Erythroblast (primary cell): ENCODE measurements around the gene FHIP1B.
A peak's percentile ranks its signal among the peaks of the same experiment; 100 is the strongest.

Experiments used
- GATA1 ChIP-seq: IDR thresholded peaks from 2 replicates; pipeline ENCODE4 v1.6.1; 2011; ENCODE audit warnings: low read depth, mild to moderate bottlenecking, control low read depth, low read length, moderate library complexity
- POLR2A ChIP-seq: IDR thresholded peaks from 2 replicates; pipeline ENCODE4 v1.6.1; 2011; ENCODE audit warnings: mild to moderate bottlenecking, low read length

GRCh38 chr11:6249770-6250555 lies 15.5 kb upstream of the FHIP1B start:
- no peak for TF ChIP-seq POLR2A
- peak; percentile 60 for TF ChIP-seq GATA1
